ENCODE data around the gene EREG.

DNA sequence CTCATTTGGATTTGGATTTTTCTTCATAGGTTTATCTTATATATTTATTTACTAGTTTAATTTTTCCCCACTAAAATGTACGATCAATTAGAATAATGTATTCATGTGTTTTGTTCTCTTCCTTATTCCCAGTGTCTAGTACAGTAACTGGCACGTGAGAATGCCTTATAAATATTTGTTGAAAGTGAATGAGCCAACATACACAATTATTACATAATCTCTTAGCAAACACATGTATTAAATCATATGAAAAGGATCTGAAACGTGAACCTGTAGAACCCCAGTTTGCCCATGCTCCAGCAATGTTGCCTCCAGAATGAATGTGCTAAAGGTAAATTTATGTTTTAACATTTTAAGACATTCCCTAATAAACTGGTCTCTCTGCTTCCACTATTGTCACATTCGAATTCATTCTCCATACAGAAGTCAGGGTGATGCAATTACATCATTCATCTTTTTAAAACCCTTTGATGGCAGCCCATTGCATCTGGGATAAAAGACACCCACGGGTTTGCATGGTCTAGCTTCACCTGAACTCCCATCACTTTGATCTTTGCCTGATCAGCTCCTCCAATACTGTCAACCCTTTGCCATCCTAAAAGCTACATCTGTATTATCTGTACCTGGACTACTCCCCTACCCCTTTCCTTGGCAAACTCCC lies 49.3 kb downstream of the EREG start:
- TF ChIP-seq, protein P1, sequence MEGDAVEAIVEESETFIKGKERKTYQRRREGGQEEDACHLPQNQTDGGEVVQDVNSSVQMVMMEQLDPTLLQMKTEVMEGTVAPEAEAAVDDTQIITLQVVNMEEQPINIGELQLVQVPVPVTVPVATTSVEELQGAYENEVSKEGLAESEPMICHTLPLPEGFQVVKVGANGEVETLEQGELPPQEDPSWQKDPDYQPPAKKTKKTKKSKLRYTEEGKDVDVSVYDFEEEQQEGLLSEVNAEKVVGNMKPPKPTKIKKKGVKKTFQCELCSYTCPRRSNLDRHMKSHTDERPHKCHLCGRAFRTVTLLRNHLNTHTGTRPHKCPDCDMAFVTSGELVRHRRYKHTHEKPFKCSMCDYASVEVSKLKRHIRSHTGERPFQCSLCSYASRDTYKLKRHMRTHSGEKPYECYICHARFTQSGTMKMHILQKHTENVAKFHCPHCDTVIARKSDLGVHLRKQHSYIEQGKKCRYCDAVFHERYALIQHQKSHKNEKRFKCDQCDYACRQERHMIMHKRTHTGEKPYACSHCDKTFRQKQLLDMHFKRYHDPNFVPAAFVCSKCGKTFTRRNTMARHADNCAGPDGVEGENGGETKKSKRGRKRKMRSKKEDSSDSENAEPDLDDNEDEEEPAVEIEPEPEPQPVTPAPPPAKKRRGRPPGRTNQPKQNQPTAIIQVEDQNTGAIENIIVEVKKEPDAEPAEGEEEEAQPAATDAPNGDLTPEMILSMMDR (IDR thresholded peaks at IDR 0.05), result no peak
- TF ChIP-seq EP300 (IDR thresholded peaks at IDR 0.05) (no peak), POLR2AphosphoS5 (IDR thresholded peaks at IDR 0.05) (no peak)
